ENCODE results near the gene RNASEH2A.

RNASEH2A gene

GRCh38 chr19:12806242-12807081 lies at the start of gene RNASEH2A:
TSS of gene RNASEH2A (plus strand) at chr19:12806584. CDS start at chr19:12806674, 90 bp downstream.
- peak; percentile 62 for DNase-seq

GRCh38 chr19:12757544-12758274 lies 48.7 kb upstream of the RNASEH2A start:
- DNase-seq, result no peak

- no peak for DNase-seq
These were observed 46.7 kb upstream of the RNASEH2A start for GRCh38 chr19:12759686-12760085.

GRCh38 chr19:12763100-12763499 lies 43.3 kb upstream of the RNASEH2A start:
- no peak for DNase-seq

- DNase-seq, result no peak
These were observed 41.7 kb upstream of the RNASEH2A start for GRCh38 chr19:12764698-12765097.

GRCh38 chr19:12766051-12766521 lies 40.3 kb upstream of the RNASEH2A start:
- peak; percentile 80 for DNase-seq

GRCh38 chr19:12767150-12767549 lies 39.2 kb upstream of the RNASEH2A start:
- DNase-seq, result no peak

GRCh38 chr19:12767666-12768065 lies 38.7 kb upstream of the RNASEH2A start:
- no peak for DNase-seq

- DNase-seq, result no peak
These were observed 36.7 kb upstream of the RNASEH2A start for GRCh38 chr19:12769689-12770088.

- DNase-seq, result no peak
These were observed 35.5 kb upstream of the RNASEH2A start for GRCh38 chr19:12770922-12771321.

GRCh38 chr19:12772323-12772722 lies 34.1 kb upstream of the RNASEH2A start:
- no peak for DNase-seq

- DNase-seq, result no peak
These were observed 32.8 kb upstream of the RNASEH2A start for GRCh38 chr19:12773571-12773970.

- no peak for DNase-seq
These were observed 31.5 kb upstream of the RNASEH2A start, which contains the start of gene HOOK2 for GRCh38 chr19:12774588-12775555. TSS of gene HOOK2 (minus strand) at chr19:12775552. CDS start at chr19:12775449, 103 bp downstream.

- DNase-seq, result peak; percentile 73
These were observed 29.0 kb upstream of the RNASEH2A start for GRCh38 chr19:12777217-12778016.

GRCh38 chr19:12778017-12778904 lies 28.1 kb upstream of the RNASEH2A start:
- peak; percentile 9 for DNase-seq

GRCh38 chr19:12778905-12779161 lies 27.6 kb upstream of the RNASEH2A start:
- no peak for DNase-seq

- peak; percentile 23 for DNase-seq
These were observed 27.0 kb upstream of the RNASEH2A start for GRCh38 chr19:12779162-12779993.

- DNase-seq, result peak; percentile 24
These were observed 24.3 kb upstream of the RNASEH2A start for GRCh38 chr19:12782174-12782423.

GRCh38 chr19:12782424-12783290 lies 23.7 kb upstream of the RNASEH2A start:
- DNase-seq, result peak; percentile 23

All from kidney glomerular epithelial cell (primary cell).